GM20000 (cell line): ENCODE measurements around the gene SLA2.
"Not testable (repeated sequence)": the region's sequence is repeated elsewhere in the genome, so short reads cannot be mapped to it uniquely, and the experiment has no call there.

Experiments
- DNase-seq: peaks from one replicate; pipeline ENCODE4 v3.0.0; 2012; ENCODE audit warnings: low spot score
- CTCF ChIP-seq: IDR thresholded peaks from 2 replicates; pipeline ENCODE4 v1.5.1; 2012; ENCODE audit warnings: mild to moderate bottlenecking, control low read depth; ENCODE audit errors: extremely low read depth, missing control alignments

Gene SLA2

GRCh38 chr20:36573103-36573797 lies 72.7 kb downstream of the SLA2 start, which contains the start of gene TGIF2:
TGIF2 (plus strand) TSS chr20:36573597; CDS start chr20:36578775, 5,178 bp downstream.
- no peak for TF ChIP-seq CTCF
- DNase-seq = peak; percentile 100

GRCh38 chr20:36572701-36573102 lies 73.3 kb downstream of the SLA2 start:
- peak; percentile 66 for DNase-seq
- no peak for TF ChIP-seq CTCF

- TF ChIP-seq CTCF = no peak
- no peak for DNase-seq
These were observed 74.2 kb downstream of the SLA2 start for GRCh38 chr20:36571564-36572504.

GRCh38 chr20:36569847-36570429 lies 76.1 kb downstream of the SLA2 start:
- TF ChIP-seq CTCF = no peak
- no peak for DNase-seq

- DNase-seq = no peak
- TF ChIP-seq CTCF = no peak
These were observed 80.5 kb downstream of the SLA2 start for GRCh38 chr20:36565520-36565919.

- DNase-seq = not testable (repeated sequence)
These were observed 81.3 kb downstream of the SLA2 start for GRCh38 chr20:36564726-36565121.

- not testable (repeated sequence) for DNase-seq
These were observed 81.8 kb downstream of the SLA2 start for GRCh38 chr20:36564078-36564725.

GRCh38 chr20:36563374-36563773 lies 82.6 kb downstream of the SLA2 start:
- TF ChIP-seq CTCF = no peak
- DNase-seq = no peak
